ENCODE measurements around the gene NEK6. TPM values are rescaled to one million over a fixed set of nuclear protein-coding genes. Genes with fewer than 3 reads are reported as not detected.

NEK6 gene
- total RNA-seq, 6 experiments from 2014 or later: 61.6 to 128 (median 67.5) TPM

GRCh38 chr9:124321935-124322334, 64.2 kb downstream of the NEK6 start:
- ATAC-seq (no peak), DNase-seq (no peak)
- Histone ChIP-seq H3K27me3 (no peaks in the 10 kb centered on the region), H3K36me3 (peaks cover 3 to 32% (median 13%) of the 10 kb centered on the region in 4 donors), H3K4me3 (no peak overlapping the region), H3K9me3 (no peaks in the 10 kb centered on the region), H3K4me1 (no peaks in the 10 kb centered on the region), H3K27ac (no peak overlapping the region)
- intact Hi-C loops (cut with DNase I): loop anchor here in 1 of 2 donors (10.0 kb wide), 1 partner anchor 187 kb away; no protein-coding TSS in a partner anchor
- 83% methylated on average over 1 of the region's 4 CpGs for WGBS (ENCODE audit: insufficient coverage, low coverage, low lambda C conversion rate, missing lambda C conversion rate)
- TF ChIP-seq POLR2A (IDR thresholded peaks at IDR 0.05): no peak
- no peak for TF ChIP-seq CTCF (IDR thresholded peaks at IDR 0.05)

- intact Hi-C loops (cut with DNase I): loop anchor here in 1 of 2 donors (10.0 kb wide), 1 partner anchor 188 kb away; no protein-coding TSS in a partner anchor
- WGBS (ENCODE audit: insufficient coverage, low coverage, low lambda C conversion rate, missing lambda C conversion rate): 89% methylated on average over 9 of the region's 18 CpGs
- Histone ChIP-seq H3K4me1 (no peaks in the 10 kb centered on the region), H3K9me3 (no peaks in the 10 kb centered on the region), H3K36me3 (peaks cover 3 to 41% (median 15%) of the 10 kb centered on the region in 4 donors), H3K27me3 (no peaks in the 10 kb centered on the region), H3K4me3 (no peak overlapping the region), H3K27ac (no peak overlapping the region)
- ATAC-seq: no peak
- DNase-seq: no peak
- TF ChIP-seq POLR2A (IDR thresholded peaks at IDR 0.05) (no peak), CTCF (IDR thresholded peaks at IDR 0.05) (no peak)
These were observed 65.1 kb downstream of the NEK6 start for GRCh38 chr9:124322618-124323432.

GRCh38 chr9:124323904-124324303, 66.2 kb downstream of the NEK6 start:
- 86% methylated on average over 5 of the region's 10 CpGs for WGBS (ENCODE audit: insufficient coverage, low coverage, low lambda C conversion rate, missing lambda C conversion rate)
- Histone ChIP-seq H3K9me3 (no peaks in the 10 kb centered on the region), H3K27me3 (no peaks in the 10 kb centered on the region), H3K4me1 (no peaks in the 10 kb centered on the region), H3K4me3 (no peak overlapping the region), H3K27ac (no peak overlapping the region), H3K36me3 (peaks cover 4 to 48% (median 24%) of the 10 kb centered on the region in 4 donors)
- intact Hi-C loops (cut with DNase I): loop anchor here in 1 of 2 donors (10.0 kb wide), 1 partner anchor 189 kb away; no protein-coding TSS in a partner anchor
- TF ChIP-seq CTCF (IDR thresholded peaks at IDR 0.05): no peak
- no peak for TF ChIP-seq POLR2A (IDR thresholded peaks at IDR 0.05)
- ATAC-seq: no peak
- DNase-seq: no peak

- H3K27me3 ChIP-seq: no peaks in the 10 kb centered on the region
- H3K9me3 ChIP-seq: no peaks in the 10 kb centered on the region
- H3K4me3 ChIP-seq: no peak overlapping the region
- no peak for ATAC-seq
- H3K36me3 ChIP-seq: peaks cover 4 to 66% (median 31%) of the 10 kb centered on the region in 4 donors
- H3K27ac ChIP-seq: no peak overlapping the region
- H3K4me1 ChIP-seq: no peaks in the 10 kb centered on the region
- DNase-seq: no peak
- 100% methylated on average over 1 of the region's 6 CpGs for WGBS (ENCODE audit: insufficient coverage, low coverage, low lambda C conversion rate, missing lambda C conversion rate)
- intact Hi-C loops (cut with DNase I): loop anchor here in 1 of 2 donors (10.0 kb wide), 1 partner anchor 191 kb away; no protein-coding TSS in a partner anchor
- TF ChIP-seq POLR2A (IDR thresholded peaks at IDR 0.05) (no peak), CTCF (IDR thresholded peaks at IDR 0.05) (no peak)
These were observed 68.1 kb downstream of the NEK6 start for GRCh38 chr9:124325816-124326215.
